Left lung (tissue), 10 donors: Measurements from ENCODE around the gene ITGB5. TPM values are rescaled to one million over a fixed set of nuclear protein-coding genes. Genes with fewer than 3 reads are reported as not detected.

Source experiments
- ATAC-seq: fragments of 200-7000 bp; cut with Tn5 transposase; one replicate; pipeline ENCODE4 v1.9.1; 2020; ENCODE audit warnings: moderate library complexity
- DNase-seq, 4 donors: peaks; one replicate each; pipeline ENCODE4 v3.0.0-alpha.2; 2013 to 2020
- H3K27ac ChIP-seq, 2 donors: fragments of 200-600 bp; sonication (generic) in 1 of 2; one replicate each; pipeline versions ENCODE4 v1.5.0 to v1.8.0; 2020 to 2021
- H3K27me3 ChIP-seq, 2 donors: fragments of 200-600 bp; sonication (generic) in 1 of 2; one replicate each; pipeline versions ENCODE4 v1.5.0 to v1.8.0; 2020 to 2021
- H3K36me3 ChIP-seq, 2 donors: fragments of 200-600 bp; sonication (generic) in 1 of 2; one replicate each; pipeline versions ENCODE4 v1.5.0 to v1.8.0; 2020 to 2021
- H3K4me1 ChIP-seq, 2 donors: fragments of 200-600 bp; one replicate each; pipeline ENCODE4 v1.8.0; 2021
- H3K4me3 ChIP-seq, 2 donors: fragments of 200-600 bp; sonication (generic) in 1 of 2; one replicate each; pipeline versions ENCODE4 v1.5.0 to v1.8.0; 2020 to 2021; ENCODE audit warnings: mild to moderate bottlenecking in 1 of 2
- H3K9me3 ChIP-seq, 2 donors: fragments of 200-600 bp; sonication (generic) in 1 of 2; one replicate each; pipeline versions ENCODE4 v1.5.0 to v1.8.0; 2020 to 2021
- intact Hi-C, 2 donors: fragments of 100-400 bp; cut with DNase I; formaldehyde crosslinking; loops; one replicate each; pipeline versions ENCODE4 v1.11.2 to v1.14.2; 2022
- polyA plus RNA-seq, 6 donors: library from polyadenylated mRNA; unstranded; fragments of 120-200 nt; gene quantifications; one replicate each; pipeline ENCODE4 v1.2.1, GENCODE V29; 2013; ENCODE audit not compliant: insufficient read length in 6 of 6
- total RNA-seq, 2 donors: library from RNA; stranded (reverse); fragmentation: NEBNext Ultra II Directional; extraction: Animal tissue kit (Norgen Biotek cat#: 25700); gene quantifications; one replicate each; pipeline ENCODE4 v1.2.1, GENCODE V29; 2021
- TF ChIP-seq, protein P1 (sequence below), 2 donors: fragments of 200-600 bp; sonication (generic) in 1 of 2; IDR thresholded peaks; one replicate each; pipeline versions ENCODE4 v1.5.0 to v1.8.0; 2021; ENCODE audit warnings: antibody characterized with exemption in 2 of 2
- donor health status: DM: no; HTN: yes; CAD: no.
- donor health status: DM: no; HTN: no; CAD: no.

Gene ITGB5
- total and polyA plus RNA-seq, 8 donors = 54.8 to 142 (median 67.4) TPM

DNA sequence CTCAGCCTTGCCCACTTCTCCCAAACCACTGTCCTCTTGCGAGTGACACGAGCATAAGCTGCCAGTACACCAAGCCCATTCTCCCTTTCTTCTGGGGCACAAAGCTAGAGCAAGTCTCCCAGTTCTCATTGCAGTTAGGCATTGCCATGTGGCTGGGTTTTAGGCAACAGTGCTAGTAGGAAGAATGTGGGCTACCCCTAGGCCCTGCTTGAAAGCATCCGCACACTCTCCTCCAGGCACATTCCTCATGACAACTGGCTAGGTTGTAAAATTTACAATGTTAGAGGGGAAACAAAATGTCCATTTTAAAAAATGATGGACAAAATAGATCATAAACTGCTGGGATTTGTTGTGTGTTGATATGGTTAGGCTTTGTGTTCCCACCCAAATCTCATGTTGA, 19.7 kb downstream of the ITGB5 start:
- intact Hi-C loops = no loop called here
- TF ChIP-seq, protein P1, sequence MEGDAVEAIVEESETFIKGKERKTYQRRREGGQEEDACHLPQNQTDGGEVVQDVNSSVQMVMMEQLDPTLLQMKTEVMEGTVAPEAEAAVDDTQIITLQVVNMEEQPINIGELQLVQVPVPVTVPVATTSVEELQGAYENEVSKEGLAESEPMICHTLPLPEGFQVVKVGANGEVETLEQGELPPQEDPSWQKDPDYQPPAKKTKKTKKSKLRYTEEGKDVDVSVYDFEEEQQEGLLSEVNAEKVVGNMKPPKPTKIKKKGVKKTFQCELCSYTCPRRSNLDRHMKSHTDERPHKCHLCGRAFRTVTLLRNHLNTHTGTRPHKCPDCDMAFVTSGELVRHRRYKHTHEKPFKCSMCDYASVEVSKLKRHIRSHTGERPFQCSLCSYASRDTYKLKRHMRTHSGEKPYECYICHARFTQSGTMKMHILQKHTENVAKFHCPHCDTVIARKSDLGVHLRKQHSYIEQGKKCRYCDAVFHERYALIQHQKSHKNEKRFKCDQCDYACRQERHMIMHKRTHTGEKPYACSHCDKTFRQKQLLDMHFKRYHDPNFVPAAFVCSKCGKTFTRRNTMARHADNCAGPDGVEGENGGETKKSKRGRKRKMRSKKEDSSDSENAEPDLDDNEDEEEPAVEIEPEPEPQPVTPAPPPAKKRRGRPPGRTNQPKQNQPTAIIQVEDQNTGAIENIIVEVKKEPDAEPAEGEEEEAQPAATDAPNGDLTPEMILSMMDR (IDR thresholded peaks at IDR 0.05) = no peak
- no peak for ATAC-seq

DNA sequence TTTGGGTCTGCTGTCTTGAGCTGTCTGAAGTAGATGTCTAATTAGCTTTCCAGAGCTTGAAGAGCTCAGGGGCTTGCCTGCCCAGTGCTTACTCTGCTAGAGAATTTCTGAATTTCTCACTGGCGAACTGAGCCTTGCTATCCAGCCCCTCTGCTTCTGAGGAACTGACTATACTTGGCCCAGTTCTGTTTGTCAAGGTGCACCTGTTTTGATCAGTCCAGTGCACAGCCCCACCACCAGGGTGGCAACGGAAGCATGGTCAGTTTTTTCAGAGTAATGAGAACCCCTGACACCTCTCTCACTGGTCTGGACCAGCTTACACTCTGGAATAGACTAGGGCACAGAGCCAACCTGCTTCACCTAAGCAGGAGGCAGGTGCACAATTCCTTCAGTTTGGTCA, 25.2 kb downstream of the ITGB5 start:
- intact Hi-C loops = no loop called here
- Histone ChIP-seq H3K27me3 (no peaks in the 10 kb centered on the region), H3K27ac (no peak overlapping the region), H3K4me3 (no peak overlapping the region), H3K9me3 (no peaks in the 10 kb centered on the region), H3K4me1 (peaks cover 10 to 22% of the 10 kb centered on the region in 2 donors), H3K36me3 (no peaks in the 10 kb centered on the region)
- TF ChIP-seq, protein P1 (IDR thresholded peaks at IDR 0.05) = no peak
- no peak for ATAC-seq
- DNase-seq = no peak

More for the DNA sequence above, 19.7 kb downstream of the ITGB5 start:
- Histone ChIP-seq H3K27ac (no peak overlapping the region), H3K27me3 (no peaks in the 10 kb centered on the region), H3K36me3 (no peaks in the 10 kb centered on the region), H3K4me3 (no peak overlapping the region), H3K9me3 (no peaks in the 10 kb centered on the region), H3K4me1 (no peaks in the 10 kb centered on the region)
- no peak for DNase-seq

DNA sequence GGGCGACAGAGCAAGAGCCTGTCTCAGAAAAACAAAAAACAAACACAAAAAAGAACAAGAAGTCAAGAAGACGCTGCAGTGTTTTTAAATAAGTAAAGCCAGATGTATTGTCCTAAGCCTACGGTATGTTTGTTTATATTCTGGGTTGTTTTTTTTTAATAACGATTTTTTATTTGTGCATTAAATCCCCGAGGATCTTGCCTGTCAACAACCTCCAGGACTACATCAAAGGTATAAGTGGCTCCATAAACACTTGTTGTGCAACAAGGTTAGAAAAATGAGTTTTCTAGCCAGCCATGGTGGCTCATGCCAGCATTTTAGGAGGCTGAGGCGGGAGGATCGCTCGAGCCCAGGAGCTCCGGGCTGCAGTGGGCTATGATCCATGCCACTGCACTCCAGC, 26.1 kb downstream of the ITGB5 start:
- no peaks in the 10 kb centered on the region for H3K27me3 ChIP-seq
- H3K36me3 ChIP-seq = no peaks in the 10 kb centered on the region
- H3K9me3 ChIP-seq = no peaks in the 10 kb centered on the region
- intact Hi-C loops = no loop called here
- no peak overlapping the region for H3K4me3 ChIP-seq
- TF ChIP-seq, protein P1 (IDR thresholded peaks at IDR 0.05) = no peak
- H3K4me1 ChIP-seq = peaks cover 10 to 22% of the 10 kb centered on the region in 2 donors
- no peak for ATAC-seq
- H3K27ac ChIP-seq = peak overlapping the region in 1 of 2 donors; percentile 39
- DNase-seq = no peak

DNA sequence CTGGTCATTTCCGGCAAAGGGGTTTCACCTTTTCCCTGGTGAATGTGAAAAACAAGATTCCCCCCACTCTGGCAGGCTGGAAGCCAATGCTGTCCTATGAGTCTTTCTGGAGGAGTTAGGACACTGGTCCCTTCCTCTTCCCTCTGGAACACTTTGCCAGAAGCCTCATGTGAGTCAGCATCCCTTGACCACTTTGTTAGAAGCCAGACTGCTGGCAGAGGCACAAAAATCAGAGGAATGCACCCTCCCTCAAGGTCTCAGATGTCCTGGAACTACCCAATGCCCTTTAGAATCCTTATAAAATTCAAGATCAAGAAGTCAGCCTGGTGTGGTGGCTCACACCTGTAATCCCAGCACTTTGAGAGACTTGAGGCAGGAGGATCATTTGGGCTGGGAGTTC, 26.6 kb downstream of the ITGB5 start:
- peak overlapping the region in 1 of 2 donors; percentile 39 for H3K27ac ChIP-seq
- no peak overlapping the region for H3K4me3 ChIP-seq
- H3K27me3 ChIP-seq = no peaks in the 10 kb centered on the region
- DNase-seq = peak in 1 of 4 donors; percentile 59
- no peaks in the 10 kb centered on the region for H3K36me3 ChIP-seq
- TF ChIP-seq, protein P1 (IDR thresholded peaks at IDR 0.05) = no peak
- intact Hi-C loops = no loop called here
- peaks cover 10 to 22% of the 10 kb centered on the region in 2 donors for H3K4me1 ChIP-seq
- ATAC-seq = peak; percentile 85
- no peaks in the 10 kb centered on the region for H3K9me3 ChIP-seq

DNA sequence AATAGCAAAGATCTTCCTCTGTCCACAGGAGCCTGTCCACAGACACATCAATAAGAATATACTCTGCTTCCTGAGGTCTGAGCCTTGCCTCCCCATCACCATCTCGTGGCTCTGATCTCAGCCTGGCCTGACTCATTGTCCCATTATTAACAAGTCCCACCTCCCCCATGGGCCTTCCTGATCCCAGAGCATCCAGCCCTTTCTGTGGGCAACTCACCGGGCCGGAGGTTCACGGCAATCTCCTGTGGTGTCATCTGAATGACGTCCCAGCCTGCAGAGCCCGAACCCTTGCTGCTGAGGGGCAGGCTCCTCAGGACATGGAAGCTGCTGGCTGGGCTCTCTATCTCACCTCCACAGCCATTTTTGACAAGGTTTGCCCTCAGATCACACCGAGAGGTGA, 28.1 kb downstream of the ITGB5 start:
- Histone ChIP-seq H3K36me3 (no peaks in the 10 kb centered on the region), H3K9me3 (no peaks in the 10 kb centered on the region), H3K27me3 (no peaks in the 10 kb centered on the region), H3K27ac (no peak overlapping the region), H3K4me1 (peaks cover 10 to 22% of the 10 kb centered on the region in 2 donors), H3K4me3 (no peak overlapping the region)
- intact Hi-C loops = no loop called here
- DNase-seq (no peak), ATAC-seq (peak; percentile 35)
- TF ChIP-seq, protein P1 (IDR thresholded peaks at IDR 0.05) = no peak
